CD4-positive, alpha-beta T cell treated with Interleukin-12 subunit alpha and Interleukin-12 subunit beta, for 1 hour (primary cell): ENCODE data around the gene CEP152.

Experiments
- DNase-seq: peaks from one replicate; pipeline ENCODE4 v3.0.0-alpha.2; 2020

CEP152 gene

GRCh38 chr15:48702569-48703236 lies 108.2 kb downstream of the CEP152 start:
- no peak for DNase-seq

- no peak for DNase-seq
These were observed 114.1 kb downstream of the CEP152 start for GRCh38 chr15:48696627-48697312.

GRCh38 chr15:48695827-48696573 lies 114.9 kb downstream of the CEP152 start:
- DNase-seq: no peak

- DNase-seq: no peak
These were observed 115.6 kb downstream of the CEP152 start for GRCh38 chr15:48695088-48695826.

GRCh38 chr15:48693484-48693883 lies 117.4 kb downstream of the CEP152 start:
- no peak for DNase-seq

GRCh38 chr15:48688493-48688892 lies 122.4 kb downstream of the CEP152 start:
- DNase-seq: no peak
